C4-2B (cell line): ENCODE results near the gene ARVCF.

Experiments
- H3K27ac ChIP-seq: fragments of 450-650 bp; 2 replicates; pipeline ENCODE4 v1.5.1; 2017
- ZFX ChIP-seq: fragments of 450-650 bp; IDR thresholded peaks from 2 replicates; pipeline ENCODE4 v1.6.1; 2017
- TF ChIP-seq, protein P1 (sequence below): fragments of 450-650 bp; conservative IDR thresholded peaks from 2 replicates; pipeline ENCODE4 v1.5.1; 2017; ENCODE audit warnings: mild to moderate bottlenecking

The ARVCF gene

DNA sequence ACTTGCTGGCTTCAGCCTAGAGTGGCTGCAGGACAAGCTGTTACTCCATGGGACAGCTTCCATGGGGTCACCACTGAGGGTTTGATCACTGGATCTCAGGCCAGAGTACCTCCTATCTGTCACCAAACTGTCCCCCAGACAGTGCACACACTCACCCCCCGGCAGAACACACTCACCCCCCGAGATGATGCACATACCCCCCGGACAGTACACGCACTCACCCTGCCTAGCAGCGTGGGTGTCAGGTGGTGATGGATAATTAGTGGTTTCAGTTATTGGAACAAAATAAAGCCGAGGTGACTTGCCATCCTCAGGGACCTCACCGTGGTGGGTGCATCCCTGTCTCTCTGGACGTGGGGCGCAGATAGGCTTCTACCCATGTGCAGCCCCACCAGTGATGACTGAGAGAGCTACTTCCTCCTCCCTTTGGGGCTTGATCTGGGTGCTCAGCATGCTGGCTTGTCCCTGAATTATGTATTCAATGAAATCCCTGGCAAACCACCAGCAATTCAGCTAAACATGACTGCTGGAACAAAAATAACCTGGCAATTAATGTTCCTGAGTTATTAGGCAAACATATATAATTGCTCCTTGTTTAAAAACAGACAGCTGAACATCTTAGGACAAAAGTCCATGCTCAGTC, 23.2 kb upstream of the ARVCF start:
- H3K27ac ChIP-seq: peak overlapping the region; percentile 73

DNA sequence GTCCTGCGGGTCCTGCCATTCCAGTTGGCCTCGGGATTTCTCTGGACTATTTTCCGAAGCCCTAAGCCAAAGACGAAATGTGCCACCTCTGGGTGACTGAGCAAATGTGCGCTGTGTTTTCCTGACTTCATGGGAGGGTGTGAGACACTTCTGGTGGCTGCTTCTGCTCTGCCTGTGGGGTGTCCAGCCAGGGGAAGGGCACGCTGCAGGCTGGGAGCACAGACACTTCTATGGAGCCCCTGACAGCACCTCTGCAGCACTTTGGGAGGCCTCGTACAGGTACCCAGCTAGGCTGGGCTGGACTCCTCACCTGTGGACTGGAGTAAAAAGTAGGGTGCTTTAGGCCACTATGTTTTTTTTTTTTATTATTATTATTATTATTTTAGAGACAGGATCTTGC, 22.0 kb upstream of the ARVCF start:
- H3K27ac ChIP-seq: no peak overlapping the region
- no peak for TF ChIP-seq ZFX

More for the DNA sequence above, 23.2 kb upstream of the ARVCF start:
- no peak for TF ChIP-seq ZFX
- TF ChIP-seq, protein P1, sequence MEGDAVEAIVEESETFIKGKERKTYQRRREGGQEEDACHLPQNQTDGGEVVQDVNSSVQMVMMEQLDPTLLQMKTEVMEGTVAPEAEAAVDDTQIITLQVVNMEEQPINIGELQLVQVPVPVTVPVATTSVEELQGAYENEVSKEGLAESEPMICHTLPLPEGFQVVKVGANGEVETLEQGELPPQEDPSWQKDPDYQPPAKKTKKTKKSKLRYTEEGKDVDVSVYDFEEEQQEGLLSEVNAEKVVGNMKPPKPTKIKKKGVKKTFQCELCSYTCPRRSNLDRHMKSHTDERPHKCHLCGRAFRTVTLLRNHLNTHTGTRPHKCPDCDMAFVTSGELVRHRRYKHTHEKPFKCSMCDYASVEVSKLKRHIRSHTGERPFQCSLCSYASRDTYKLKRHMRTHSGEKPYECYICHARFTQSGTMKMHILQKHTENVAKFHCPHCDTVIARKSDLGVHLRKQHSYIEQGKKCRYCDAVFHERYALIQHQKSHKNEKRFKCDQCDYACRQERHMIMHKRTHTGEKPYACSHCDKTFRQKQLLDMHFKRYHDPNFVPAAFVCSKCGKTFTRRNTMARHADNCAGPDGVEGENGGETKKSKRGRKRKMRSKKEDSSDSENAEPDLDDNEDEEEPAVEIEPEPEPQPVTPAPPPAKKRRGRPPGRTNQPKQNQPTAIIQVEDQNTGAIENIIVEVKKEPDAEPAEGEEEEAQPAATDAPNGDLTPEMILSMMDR: no peak

DNA sequence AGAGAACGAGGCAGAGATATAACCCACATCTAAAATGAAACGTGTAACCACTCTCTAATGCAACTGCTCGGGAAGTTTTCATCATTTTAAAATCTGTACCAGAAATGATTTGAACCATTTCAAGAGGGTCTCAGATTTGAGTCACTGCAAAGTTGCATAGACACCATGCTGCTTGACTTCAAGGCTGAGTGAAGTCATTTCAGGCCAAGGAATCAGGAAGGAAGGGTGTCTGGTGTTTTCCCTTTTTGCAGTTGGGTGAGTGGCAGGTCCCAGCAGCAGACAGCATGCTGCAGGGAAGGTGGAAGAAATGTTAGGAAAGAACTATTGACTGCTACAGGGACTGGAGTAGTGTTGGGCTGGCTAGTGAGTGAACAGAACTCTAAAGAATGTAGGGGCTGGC, 20.8 kb upstream of the ARVCF start:
- TF ChIP-seq, protein P1: no peak
- no peak for TF ChIP-seq ZFX
- H3K27ac ChIP-seq: no peak overlapping the region

DNA sequence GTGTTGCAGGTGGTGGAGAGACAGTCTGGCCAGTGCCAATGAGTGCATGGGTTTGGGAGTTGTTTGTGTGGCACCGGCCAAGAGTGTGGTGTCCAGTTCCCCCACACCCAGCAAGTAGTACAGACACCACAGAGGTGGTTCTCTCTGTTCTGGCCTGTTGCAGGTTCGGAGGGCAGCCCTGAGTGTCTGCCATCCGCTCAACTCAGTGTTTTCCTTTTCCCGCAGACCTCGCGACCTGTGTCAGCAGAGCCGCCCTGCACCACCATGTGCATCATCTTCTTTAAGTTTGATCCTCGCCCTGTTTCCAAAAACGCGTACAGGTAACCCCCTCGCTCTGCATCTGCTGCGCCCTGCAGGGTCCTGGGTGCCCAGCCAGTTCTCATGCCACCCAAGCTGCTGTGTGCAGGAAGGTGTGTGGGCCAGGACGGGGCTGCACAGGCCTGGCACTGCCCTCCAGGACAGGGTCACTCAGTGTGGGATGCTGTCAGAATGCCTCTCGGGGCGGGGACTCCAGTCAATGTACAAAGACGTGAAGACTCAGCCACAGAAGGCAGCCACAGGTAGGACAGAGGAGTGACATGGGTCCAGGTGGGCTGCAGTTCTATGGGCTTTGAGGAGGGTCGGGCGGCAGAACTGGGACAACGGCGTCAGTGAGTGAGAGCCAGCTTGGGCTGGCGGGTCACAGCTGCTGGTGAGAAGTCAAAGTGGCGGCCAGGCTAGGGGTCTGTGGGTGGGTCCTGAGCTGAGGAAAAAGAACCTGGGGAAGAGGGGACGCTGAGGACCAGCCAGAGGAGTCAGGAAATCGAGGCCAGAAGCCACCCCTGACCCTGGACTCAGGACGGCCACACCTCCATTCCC, 20.1 kb upstream of the ARVCF start:
- H3K27ac ChIP-seq: no peak overlapping the region
- TF ChIP-seq ZFX: no peak
- TF ChIP-seq, protein P1: no peak

DNA sequence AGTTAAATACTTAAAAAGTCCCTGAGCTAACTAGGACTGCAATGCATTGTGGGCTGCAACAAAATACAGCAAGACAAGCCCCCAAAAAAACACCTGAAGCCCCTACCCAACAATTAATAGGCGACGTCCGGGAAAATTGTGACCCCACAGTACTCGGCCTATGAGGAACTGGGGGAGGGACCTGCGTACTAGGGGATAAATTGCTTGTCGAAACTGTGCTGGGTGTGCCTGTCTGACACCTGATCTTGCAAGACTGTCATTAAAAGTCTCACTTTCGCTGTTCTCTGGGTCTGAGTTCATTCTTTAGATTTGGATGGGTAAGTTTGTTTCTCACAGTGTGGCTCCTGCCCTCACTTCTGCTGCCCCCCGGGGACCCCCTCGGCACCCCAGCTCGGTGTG, 19.5 kb upstream of the ARVCF start:
- no peak overlapping the region for H3K27ac ChIP-seq
- TF ChIP-seq ZFX: no peak
- TF ChIP-seq, protein P1: no peak

DNA sequence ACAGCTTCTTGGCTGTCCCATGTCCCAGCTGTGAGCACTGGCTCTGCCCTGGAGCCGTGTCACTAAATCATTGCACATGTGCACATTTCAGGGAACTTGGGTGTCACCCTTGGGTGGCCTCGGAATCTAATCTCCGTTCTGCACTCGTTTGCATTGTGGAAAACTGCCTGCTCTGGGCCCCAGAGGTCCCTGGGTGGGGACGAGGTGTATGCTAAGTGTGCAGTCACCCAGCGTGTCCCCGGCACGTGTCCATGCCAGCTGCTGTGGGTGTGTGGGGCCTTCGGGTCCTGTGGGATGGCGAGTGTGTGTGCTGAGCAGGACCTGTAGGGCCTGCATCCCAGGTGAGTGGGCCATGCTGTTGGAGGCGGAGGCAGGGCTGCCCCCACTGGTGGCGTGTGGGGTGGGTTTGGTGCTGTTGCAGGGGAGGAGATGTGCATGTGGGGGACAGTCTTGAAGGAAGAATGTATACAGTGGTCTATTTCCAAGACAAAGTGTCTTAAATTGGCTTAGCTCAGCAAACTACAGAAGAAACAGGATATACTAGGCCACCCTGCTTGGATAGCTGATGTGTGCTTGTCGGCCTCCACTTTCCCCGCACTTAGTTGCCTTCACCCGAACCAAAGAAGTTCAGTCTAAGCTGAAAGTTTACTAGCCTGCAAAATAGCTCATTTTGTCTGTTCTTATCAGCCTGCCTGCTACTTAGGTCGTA, 18.9 kb upstream of the ARVCF start:
- TF ChIP-seq, protein P1: no peak
- no peak for TF ChIP-seq ZFX
- no peak overlapping the region for H3K27ac ChIP-seq

DNA sequence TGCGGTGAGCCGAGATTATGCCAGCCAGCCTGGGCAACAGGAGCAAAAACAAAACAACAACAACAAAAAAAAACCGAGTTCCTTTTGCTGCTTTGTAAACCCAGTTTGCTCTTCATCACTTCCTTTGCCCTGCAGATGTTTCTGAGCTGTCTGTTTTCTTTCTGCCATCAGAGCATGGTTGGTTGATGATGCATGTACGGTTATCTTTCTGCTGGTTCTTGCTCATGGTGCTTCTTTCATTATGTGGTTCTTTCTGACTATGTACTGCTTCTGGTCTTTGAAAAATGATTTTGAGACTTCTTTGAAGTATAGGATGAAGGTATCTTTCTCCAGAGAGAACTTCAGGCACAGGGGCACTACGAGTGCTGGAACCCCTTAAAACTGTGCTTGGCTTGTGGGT, 17.5 kb upstream of the ARVCF start:
- H3K27ac ChIP-seq: no peak overlapping the region
- TF ChIP-seq, protein P1: no peak
- no peak for TF ChIP-seq ZFX
